ENCODE measurements around the gene RASL10A.
A peak's percentile ranks its signal among the peaks of the same experiment; 100 is the strongest.

RASL10A gene

DNA sequence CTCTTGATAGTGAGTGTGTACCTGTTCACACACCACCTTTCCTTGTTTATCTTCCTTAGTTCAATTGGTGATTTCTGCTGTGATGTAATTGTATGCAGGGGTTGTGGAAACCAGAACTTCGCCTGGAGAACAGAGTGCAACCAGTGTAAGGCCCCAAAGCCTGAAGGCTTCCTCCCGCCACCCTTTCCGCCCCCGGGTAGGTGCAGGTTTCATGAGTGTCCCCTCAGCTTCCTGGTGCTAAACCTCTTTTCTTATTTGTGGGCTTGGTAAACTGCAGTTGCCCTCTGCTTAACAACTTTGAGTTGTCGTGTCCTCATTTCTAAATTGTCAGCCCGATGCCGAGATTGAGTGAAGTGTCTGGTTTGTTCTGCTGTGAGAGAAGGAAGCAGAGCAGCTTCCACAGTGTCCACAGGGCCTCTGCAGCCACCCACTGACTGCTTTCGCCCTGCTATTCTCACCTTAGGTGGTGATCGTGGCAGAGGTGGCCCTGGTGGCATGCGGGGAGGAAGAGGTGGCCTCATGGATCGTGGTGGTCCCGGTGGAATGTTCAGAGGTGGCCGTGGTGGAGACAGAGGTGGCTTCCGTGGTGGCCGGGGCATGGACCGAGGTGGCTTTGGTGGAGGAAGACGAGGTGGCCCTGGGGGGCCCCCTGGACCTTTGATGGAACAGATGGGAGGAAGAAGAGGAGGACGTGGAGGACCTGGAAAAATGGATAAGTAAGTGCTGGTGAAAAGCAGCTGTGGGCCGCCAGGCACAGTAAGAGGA is 16.2 kb downstream of the RASL10A start:
- no peak for TF ChIP-seq CTCF (IDR thresholded peaks at IDR 0.05; ENCODE audit: unreplicated experiment in 3 of 3)
- Mint-ChIP-seq H3K27ac (peak overlapping the region in 2 of 3 experiments; percentile 33 to 63), H3K9me3 (no peaks in the 10 kb centered on the region), H3K4me3 (no peak overlapping the region), H3K36me3 (ENCODE audit: low read depth) (peaks cover 67% of the 10 kb centered on the region), H3K4me1 (no peaks in the 10 kb centered on the region), H3K27me3 (ENCODE audit: low read depth) (no peaks in the 10 kb centered on the region)

- no peaks in the 10 kb centered on the region for H3K27me3 Mint-ChIP-seq (ENCODE audit: low read depth)
- no peak for TF ChIP-seq CTCF (IDR thresholded peaks at IDR 0.05; ENCODE audit: unreplicated experiment in 3 of 3)
- H3K36me3 Mint-ChIP-seq (ENCODE audit: low read depth) = peaks cover 73% of the 10 kb centered on the region
- H3K4me3 Mint-ChIP-seq = no peak overlapping the region
- H3K9me3 Mint-ChIP-seq = no peaks in the 10 kb centered on the region
- no peaks in the 10 kb centered on the region for H3K4me1 Mint-ChIP-seq
- H3K27ac Mint-ChIP-seq = peak overlapping the region in 1 of 3 experiments; percentile 42
Measured at GRCh38 chr22:29298641-29299040, 16.9 kb downstream of the RASL10A start.

GRCh38 chr22:29292379-29292778 is 23.1 kb downstream of the RASL10A start:
- no peaks in the 10 kb centered on the region for H3K4me1 Mint-ChIP-seq
- no peaks in the 10 kb centered on the region for H3K27me3 Mint-ChIP-seq (ENCODE audit: low read depth)
- no peak overlapping the region for H3K27ac Mint-ChIP-seq
- H3K9me3 Mint-ChIP-seq = no peaks in the 10 kb centered on the region
- peaks cover 87% of the 10 kb centered on the region for H3K36me3 Mint-ChIP-seq (ENCODE audit: low read depth)
- no peak for TF ChIP-seq CTCF (IDR thresholded peaks at IDR 0.05; ENCODE audit: unreplicated experiment in 3 of 3)
- H3K4me3 Mint-ChIP-seq = no peak overlapping the region

GRCh38 chr22:29291215-29291614 is 24.3 kb downstream of the RASL10A start:
- Mint-ChIP-seq H3K4me3 (no peak overlapping the region), H3K27ac (no peak overlapping the region), H3K27me3 (ENCODE audit: low read depth) (no peaks in the 10 kb centered on the region), H3K4me1 (no peaks in the 10 kb centered on the region), H3K9me3 (no peaks in the 10 kb centered on the region), H3K36me3 (ENCODE audit: low read depth) (peaks cover 89% of the 10 kb centered on the region)
- TF ChIP-seq CTCF (IDR thresholded peaks at IDR 0.05; ENCODE audit: unreplicated experiment in 3 of 3) = no peak

- no peaks in the 10 kb centered on the region for H3K4me1 Mint-ChIP-seq
- H3K27me3 Mint-ChIP-seq (ENCODE audit: low read depth) = no peaks in the 10 kb centered on the region
- no peaks in the 10 kb centered on the region for H3K9me3 Mint-ChIP-seq
- H3K36me3 Mint-ChIP-seq (ENCODE audit: low read depth) = peaks cover 91% of the 10 kb centered on the region
- no peak for TF ChIP-seq CTCF (IDR thresholded peaks at IDR 0.05; ENCODE audit: unreplicated experiment in 3 of 3)
- no peak overlapping the region for H3K4me3 Mint-ChIP-seq
- no peak overlapping the region for H3K27ac Mint-ChIP-seq
Measured at GRCh38 chr22:29290061-29290460, 25.4 kb downstream of the RASL10A start.

- no peak overlapping the region for H3K4me3 Mint-ChIP-seq
- H3K27me3 Mint-ChIP-seq (ENCODE audit: low read depth) = no peaks in the 10 kb centered on the region
- no peak overlapping the region for H3K27ac Mint-ChIP-seq
- H3K9me3 Mint-ChIP-seq = no peaks in the 10 kb centered on the region
- TF ChIP-seq CTCF (IDR thresholded peaks at IDR 0.05; ENCODE audit: unreplicated experiment in 3 of 3) = no peak
- H3K4me1 Mint-ChIP-seq = no peaks in the 10 kb centered on the region
- peaks cover 91% of the 10 kb centered on the region for H3K36me3 Mint-ChIP-seq (ENCODE audit: low read depth)
Measured at GRCh38 chr22:29288837-29289236, 26.7 kb downstream of the RASL10A start.

All from nephron (organoid).